OCI-LY3 (cell line): ENCODE results near the gene TPM3.

Experiments
- CTCF ChIP-seq: fragments of 200-600, 300-600 bp; sonication (generic); IDR thresholded peaks from 2 replicates; pipeline ENCODE4 v1.5.1; 2014; ENCODE audit warnings: antibody characterized with exemption, low read length, low read depth
- EZH2phosphoT487 ChIP-seq: fragments of 200-600 bp; shearing (Covaris generic); IDR thresholded peaks from 2 replicates; pipeline ENCODE4 v1.6.1; 2018; ENCODE audit warnings: antibody characterized with exemption, mixed run types, low read depth

DNA sequence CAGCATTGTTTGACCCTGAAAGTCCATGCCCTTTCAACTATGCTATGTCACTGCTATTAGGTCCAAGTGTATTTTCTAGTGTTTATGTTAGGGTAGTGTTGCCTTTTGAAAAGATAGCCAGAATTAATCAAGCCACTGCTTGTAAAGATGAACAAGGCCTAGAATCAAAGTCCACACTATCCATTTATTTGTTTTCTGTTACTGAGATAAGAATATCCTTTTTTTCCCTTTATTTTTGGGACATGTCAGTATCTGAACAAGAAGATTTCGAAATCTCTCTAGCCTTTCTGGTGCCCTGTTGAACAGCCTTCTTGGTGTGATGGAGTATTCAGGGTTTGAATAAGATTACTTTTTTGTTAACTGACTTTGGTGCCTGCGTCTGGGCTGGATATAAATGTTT lies 45.5 kb upstream of the TPM3 start:
- no peak for TF ChIP-seq CTCF
- TF ChIP-seq EZH2phosphoT487 = no peak
